HepG2 (cell line): ENCODE results near the gene PMM2. TPM values are rescaled to one million over a fixed set of nuclear protein-coding genes. Genes with fewer than 3 reads are reported as not detected.

ENCODE experiments used
- ATAC-seq: fragments of 200-7000 bp; cut with Tn5 transposase; 3 replicates; pipeline ENCODE4 v1.9.1; 2020; ENCODE audit warnings: mild to moderate bottlenecking, moderate library complexity
- BruUV-seq: library from RNA; stranded (reverse); fragments of 400-500 nt; replicated peaks from 2 replicates; lab custom pipeline; 2021; lab: Mats Ljungman, UMichigan
- CTCF ChIA-PET: fragments of 300-600 bp; formaldehyde crosslinking; extraction: SDS; loops from one replicate; lab custom pipeline; 2021; ENCODE audit warnings: low total read pairs, inconsistent platforms, low intra/inter-chr PET ratio; lab: Yijun Ruan, JAX
- POLR2A ChIA-PET: fragments of 350-600 bp; sonication (Branson Sonifier 250); formaldehyde crosslinking; loops from one replicate; lab custom pipeline; 2020; ENCODE audit warnings: antibody characterized with exemption, inconsistent platforms; lab: Yijun Ruan, JAX
- DNase-seq: peaks from one replicate; pipeline ENCODE4 v3.0.0-alpha.2; 2015; ENCODE audit warnings: low spot score
- FAIRE-seq: peaks from 3 replicates; lab custom pipeline; 2011; peaks lifted over from hg19 to GRCh38; lab: Jason Lieb, UNC
- H2AFZ ChIP-seq: one replicate; pipeline ENCODE4 v1.6.1; 2011; ENCODE audit warnings: low read length, inconsistent platforms
- H3K27ac ChIP-seq: fragments of 300-600 bp; 3 replicates; pipeline ENCODE4 v1.8.0; 2011; ENCODE audit warnings: mixed run types, mild to moderate bottlenecking, mixed read lengths, low read length, inconsistent platforms; ENCODE audit not compliant: insufficient read depth; ENCODE audit errors: extremely low read length
- H3K27me3 ChIP-seq, 2 experiments: fragments of 200-600 bp in 1 of 2; 2 replicates in 1 of 2; 3 replicates in 1 of 2; pipeline versions ENCODE4 v1.6.0 to v1.8.0; 2011; ENCODE audit warnings: low read length in 2 of 2, mild to moderate bottlenecking in 2 of 2, moderate library complexity in 2 of 2, inconsistent platforms in 1 of 2; ENCODE audit not compliant: insufficient read depth in 2 of 2, control insufficient read depth in 1 of 2
- H3K36me3 ChIP-seq, 2 experiments: fragments of 200-600 bp in 1 of 2; replicated peaks in 1 of 2; 2 replicates in 1 of 2; 3 replicates in 1 of 2; pipeline versions ENCODE4 v1.5.1 to v1.8.0; 2011; ENCODE audit warnings: low read length in 2 of 2, inconsistent platforms in 1 of 2; ENCODE audit not compliant: insufficient read depth in 2 of 2, control insufficient read depth in 1 of 2
- H3K4me1 ChIP-seq: 2 replicates; pipeline ENCODE4 v1.5.1; 2012; ENCODE audit warnings: low read length, inconsistent platforms; ENCODE audit not compliant: insufficient read depth
- H3K4me2 ChIP-seq: 2 replicates; pipeline ENCODE4 v1.6.0; 2011; ENCODE audit warnings: low read depth, low read length, inconsistent platforms
- H3K4me3 ChIP-seq, 3 experiments: fragments of 200-600 bp in 1 of 3; sonication (generic), shearing (Covaris generic) in 1 of 3; replicated peaks in 1 of 3; 2 replicates each; pipeline ENCODE4 v1.5.1; 2011 to 2016; ENCODE audit warnings: low read length in 3 of 3, inconsistent platforms in 2 of 3, low read depth in 2 of 3, mild to moderate bottlenecking in 2 of 3, control low read depth in 1 of 3, mixed read lengths in 1 of 3; ENCODE audit not compliant: insufficient read depth in 1 of 3
- H3K79me2 ChIP-seq: one replicate; pipeline ENCODE4 v1.6.1; 2011; ENCODE audit warnings: low read length, inconsistent platforms; ENCODE audit not compliant: insufficient read depth
- H3K9ac ChIP-seq: 2 replicates; pipeline ENCODE4 v1.6.0; 2011; ENCODE audit warnings: mild to moderate bottlenecking, low read depth, low read length, inconsistent platforms; ENCODE audit not compliant: insufficient read depth
- H3K9me3 ChIP-seq: 2 replicates; pipeline ENCODE4 v1.5.1; 2012; ENCODE audit warnings: mild to moderate bottlenecking, low read length
- H4K20me1 ChIP-seq: 2 replicates; pipeline ENCODE4 v1.6.0; 2011; ENCODE audit warnings: inconsistent platforms, mild to moderate bottlenecking, low read length, moderate library complexity; ENCODE audit not compliant: insufficient read depth
- ASH2L ChIP-seq: fragments of 300-600, 200-600 bp; sonication (generic); IDR thresholded peaks from 2 replicates; pipeline ENCODE4 v1.7.0; 2017; ENCODE audit warnings: low read depth, mild to moderate bottlenecking, moderate library complexity, mixed read lengths, low read length; ENCODE audit not compliant: insufficient read length
- BHLHE40 ChIP-seq: IDR thresholded peaks from 2 replicates; pipeline ENCODE4 v1.6.1; 2011; ENCODE audit warnings: low read length, improper control_type of control experiment
- CEBPB ChIP-seq: IDR thresholded peaks from 2 replicates; pipeline ENCODE4 v1.6.1; 2011; ENCODE audit warnings: low read depth, low read length, improper control_type of control experiment, borderline replicate concordance
- EEA1 ChIP-seq: sonication (generic); formaldehyde crosslinking; IDR thresholded peaks from 2 replicates; pipeline ENCODE4 v1.5.1; 2020; ENCODE audit warnings: mild to moderate bottlenecking, missing genetic modification reagents, borderline replicate concordance
- FOXO1 ChIP-seq: sonication (generic); formaldehyde crosslinking; IDR thresholded peaks from 2 replicates; pipeline ENCODE4 v1.4.0; 2020; ENCODE audit warnings: missing genetic modification reagents
- HNF4A ChIP-seq: sonication (generic); formaldehyde crosslinking; IDR thresholded peaks from 2 replicates; pipeline ENCODE4 v1.4.0; 2020; ENCODE audit warnings: missing genetic modification reagents
- HNF4G ChIP-seq, 2 experiments: sonication (generic) in 1 of 2; formaldehyde crosslinking in 1 of 2; IDR thresholded peaks; 2 replicates each; pipeline versions ENCODE4 v1.4.0 to v1.6.1; 2011 to 2020; ENCODE audit warnings: borderline replicate concordance in 2 of 2, low read depth in 2 of 2, mild to moderate bottlenecking in 2 of 2, low read length in 1 of 2, missing genetic modification reagents in 1 of 2, moderate library complexity in 1 of 2
- IKZF1 ChIP-seq: fragments of 450-650 bp; IDR thresholded peaks from 2 replicates; pipeline ENCODE4 v1.7.1; 2016
- NCOR1 ChIP-seq: fragments of 200-600 bp; sonication (generic); IDR thresholded peaks from 2 replicates; pipeline ENCODE4 v1.7.0; 2017; ENCODE audit warnings: antibody characterized with exemption, low read length, borderline replicate concordance
- PAWR ChIP-seq: sonication (generic); formaldehyde crosslinking; IDR thresholded peaks from 2 replicates; pipeline ENCODE4 v1.4.0; 2020; ENCODE audit warnings: missing genetic modification reagents, mild to moderate bottlenecking, borderline replicate concordance
- PLSCR1 ChIP-seq: sonication (generic); formaldehyde crosslinking; IDR thresholded peaks from 2 replicates; pipeline ENCODE4 v1.5.0; 2020; ENCODE audit warnings: missing genetic modification reagents, mild to moderate bottlenecking, borderline replicate concordance
- SALL1 ChIP-seq: sonication (generic); formaldehyde crosslinking; IDR thresholded peaks from 2 replicates; pipeline ENCODE4 v1.8.0; 2022; ENCODE audit warnings: mild to moderate bottlenecking, missing genetic modification reagents
- ZBTB2 ChIP-seq: sonication (generic); formaldehyde crosslinking; IDR thresholded peaks from 2 replicates; pipeline ENCODE4 v1.8.0; 2022; ENCODE audit warnings: low read depth, missing genetic modification reagents
- ZFY ChIP-seq: sonication (generic); formaldehyde crosslinking; IDR thresholded peaks from 2 replicates; pipeline ENCODE4 v1.4.0; 2020; ENCODE audit warnings: missing genetic modification reagents
- ZNF572 ChIP-seq: sonication (generic); formaldehyde crosslinking; IDR thresholded peaks from 2 replicates; pipeline ENCODE4 v1.5.1; 2020; ENCODE audit warnings: mild to moderate bottlenecking, missing genetic modification reagents
- ZNF598 ChIP-seq: sonication (generic); formaldehyde crosslinking; IDR thresholded peaks from 2 replicates; pipeline ENCODE4 v1.5.1; 2020; ENCODE audit warnings: mild to moderate bottlenecking, missing genetic modification reagents, borderline replicate concordance
- ZNF629 ChIP-seq: sonication (generic); formaldehyde crosslinking; conservative IDR thresholded peaks from 2 replicates; pipeline ENCODE4 v1.5.0; 2020; ENCODE audit warnings: missing genetic modification reagents
- WGBS: methylation state at CpG from one replicate; pipeline ENCODE4 v1.1.6; 2017; ENCODE audit warnings: low lambda C conversion rate; 5-methylcytosine and 5-hydroxymethylcytosine counted together
- in situ Hi-C: cut with HindIII; loops from 2 replicates; pipeline ENCODE4 v1.10.0; 2017; ENCODE audit warnings: low pct_unique_long_range_greater_than_20kb; ENCODE audit not compliant: extremely low pct_ligation_motif_present
- intact Hi-C: fragments of 100-400 bp; cut with micrococcal nuclease; formaldehyde crosslinking; loops from one replicate; pipeline ENCODE4 v1.10.0; 2022; ENCODE audit not compliant: unreplicated experiment
- polyA plus RNA-seq, 8 experiments: library from polyadenylated mRNA; depleted of rRNA in 3 of 8; stranded (reverse) in 7 of 8; unstranded in 1 of 8; fragments of >200 nt; fragmentation: Illumina TruSeq in 4 of 8; extraction: Trizol in 4 of 8; gene quantifications; 2 replicates each; pipeline versions ENCODE4 v1.2.1 to v1.2.3, GENCODE V29; 2011 to 2016; ENCODE audit warnings: low read depth in 4 of 8, missing spikeins in 1 of 8, mixed read lengths in 1 of 8; ENCODE audit not compliant: insufficient read depth in 1 of 8
- total RNA-seq, 5 experiments: library from RNA; depleted of rRNA; stranded (reverse); fragments of >200 nt; fragmentation: Illumina TruSeq; extraction: Trizol; gene quantifications; 2 replicates each; pipeline ENCODE4 v1.2.3, GENCODE V29; 2016; ENCODE audit warnings: low read depth in 1 of 5
- TF ChIP-seq, protein P1 (sequence below): sonication (generic); formaldehyde crosslinking; IDR thresholded peaks from 2 replicates; pipeline ENCODE4 v1.4.0; 2020; ENCODE audit warnings: missing genetic modification reagents
- TF ChIP-seq, protein P2 (sequence below): sonication (generic); formaldehyde crosslinking; IDR thresholded peaks from 2 replicates; pipeline ENCODE4 v1.8.0; 2022; ENCODE audit warnings: mild to moderate bottlenecking, missing genetic modification reagents

PMM2 gene
- total and polyA plus RNA-seq, 2 of the 13 experiments (the other 11 are each of a cell fraction or from before 2014, with no cell fraction given): 52.2 to 93.7 TPM

GRCh38 chr16:8788578-8789172 lies 9.0 kb upstream of the PMM2 start:
- in situ Hi-C loops (no loop called here), intact Hi-C loops (no loop called here)
- POLR2A ChIA-PET: interaction anchor here (0.8 to 1.7 kb wide), 2 partner anchors 8 to 9 kb away, joined by 4 read pairs; partner anchors contain the start of genes PMM2 and TMEM186
- Histone ChIP-seq H3K27ac (peak overlapping the region; percentile 3), H3K27me3 (no peaks in the 10 kb centered on the region), H3K9me3 (no peaks in the 10 kb centered on the region), H3K4me2 (peak overlapping the region; percentile 20), H3K79me2 (no peaks in the 10 kb centered on the region), H2AFZ (no peak overlapping the region), H3K4me1 (peaks cover 19% of the 10 kb centered on the region), H3K36me3 (no peaks in the 10 kb centered on the region), H3K9ac (no peak overlapping the region), H3K4me3 (no peak overlapping the region), H4K20me1 (no peaks in the 10 kb centered on the region)
- FAIRE-seq (no peak), ATAC-seq (peak; percentile 31), DNase-seq (peak; percentile 66)
- 63% methylated on average over 8 of the region's 8 CpGs for WGBS
- CTCF ChIA-PET: no interaction called here
- no TSS peak for BruUV-seq
- TF ChIP-seq ZFY (CRISPR knock-in tag) (0 out of 2 replicates have a peak, but pooled peaks have one; percentile 12), PAWR (CRISPR knock-in tag) (no peak), ZNF572 (CRISPR knock-in tag) (peak; percentile 58; the same call in 1 of the 2 replicates), NCOR1 (peak; percentile 75), HNF4A (CRISPR knock-in tag) (peak; percentile 75), ZNF629 (CRISPR knock-in tag) (no peak), IKZF1 (no peak), BHLHE40 (peak; percentile 23; the same call in 1 of the 2 replicates), CEBPB (peak; percentile 38; the same call in 1 of the 2 replicates), FOXO1 (CRISPR knock-in tag) (0 out of 2 replicates have a peak, but pooled peaks have one; percentile 21), ZBTB2 (CRISPR knock-in tag) (no peak), PLSCR1 (CRISPR knock-in tag) (no peak), EEA1 (CRISPR knock-in tag) (no peak), SALL1 (CRISPR knock-in tag) (peak; percentile 10; the same call in 1 of the 2 replicates), ZNF598 (CRISPR knock-in tag) (no peak), ASH2L (peak; percentile 41), HNF4G (IDR thresholded peaks at IDR 0.05; ENCODE audit: borderline replicate concordance, low read depth, low read length) (peak; percentile 29; the same call in 1 of the 2 replicates), HNF4G (CRISPR knock-in tag; IDR thresholded peaks at IDR 0.05; ENCODE audit: borderline replicate concordance, low read depth) (no peak)
- TF ChIP-seq, protein P1, sequence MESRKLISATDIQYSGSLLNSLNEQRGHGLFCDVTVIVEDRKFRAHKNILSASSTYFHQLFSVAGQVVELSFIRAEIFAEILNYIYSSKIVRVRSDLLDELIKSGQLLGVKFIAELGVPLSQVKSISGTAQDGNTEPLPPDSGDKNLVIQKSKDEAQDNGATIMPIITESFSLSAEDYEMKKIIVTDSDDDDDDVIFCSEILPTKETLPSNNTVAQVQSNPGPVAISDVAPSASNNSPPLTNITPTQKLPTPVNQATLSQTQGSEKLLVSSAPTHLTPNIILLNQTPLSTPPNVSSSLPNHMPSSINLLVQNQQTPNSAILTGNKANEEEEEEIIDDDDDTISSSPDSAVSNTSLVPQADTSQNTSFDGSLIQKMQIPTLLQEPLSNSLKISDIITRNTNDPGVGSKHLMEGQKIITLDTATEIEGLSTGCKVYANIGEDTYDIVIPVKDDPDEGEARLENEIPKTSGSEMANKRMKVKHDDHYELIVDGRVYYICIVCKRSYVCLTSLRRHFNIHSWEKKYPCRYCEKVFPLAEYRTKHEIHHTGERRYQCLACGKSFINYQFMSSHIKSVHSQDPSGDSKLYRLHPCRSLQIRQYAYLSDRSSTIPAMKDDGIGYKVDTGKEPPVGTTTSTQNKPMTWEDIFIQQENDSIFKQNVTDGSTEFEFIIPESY (CRISPR knock-in tag): peak; percentile 41; the same call in 1 of the 2 replicates
- TF ChIP-seq, protein P2, sequence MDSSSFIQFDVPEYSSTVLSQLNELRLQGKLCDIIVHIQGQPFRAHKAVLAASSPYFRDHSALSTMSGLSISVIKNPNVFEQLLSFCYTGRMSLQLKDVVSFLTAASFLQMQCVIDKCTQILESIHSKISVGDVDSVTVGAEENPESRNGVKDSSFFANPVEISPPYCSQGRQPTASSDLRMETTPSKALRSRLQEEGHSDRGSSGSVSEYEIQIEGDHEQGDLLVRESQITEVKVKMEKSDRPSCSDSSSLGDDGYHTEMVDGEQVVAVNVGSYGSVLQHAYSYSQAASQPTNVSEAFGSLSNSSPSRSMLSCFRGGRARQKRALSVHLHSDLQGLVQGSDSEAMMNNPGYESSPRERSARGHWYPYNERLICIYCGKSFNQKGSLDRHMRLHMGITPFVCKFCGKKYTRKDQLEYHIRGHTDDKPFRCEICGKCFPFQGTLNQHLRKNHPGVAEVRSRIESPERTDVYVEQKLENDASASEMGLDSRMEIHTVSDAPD (CRISPR knock-in tag): no peak
